Left lobe of liver (tissue), 2 donors: ENCODE results near the gene MOK. TPM values are rescaled to one million over a fixed set of nuclear protein-coding genes. Genes with fewer than 3 reads are reported as not detected.
A peak's percentile ranks its signal among the peaks of the same experiment; 100 is the strongest.

Source experiments
- ATAC-seq: fragments of 200-7000 bp; cut with Tn5 transposase; one replicate; pipeline ENCODE4 v1.9.1; 2020; ENCODE audit warnings: mild to moderate bottlenecking, moderate library complexity
- DNase-seq: peaks from one replicate; pipeline ENCODE4 v3.0.0-alpha.2; 2020; ENCODE audit warnings: low spot score
- total RNA-seq: library from RNA; stranded (reverse); gene quantifications from one replicate; pipeline ENCODE4 v1.2.1, GENCODE V29; 2021
- donor health status: DM: no; HTN: no; CAD: no; lungs with moderate emphysema.
- donor health status: DM: no; HTN: yes; CAD: no.

MOK gene
- total RNA-seq, 1 donor from 2014 or later, result 3.2 TPM

GRCh38 chr14:102210421-102211042 lies 94.4 kb downstream of the MOK start:
- ATAC-seq, result no peak
- DNase-seq, result no peak

DNA sequence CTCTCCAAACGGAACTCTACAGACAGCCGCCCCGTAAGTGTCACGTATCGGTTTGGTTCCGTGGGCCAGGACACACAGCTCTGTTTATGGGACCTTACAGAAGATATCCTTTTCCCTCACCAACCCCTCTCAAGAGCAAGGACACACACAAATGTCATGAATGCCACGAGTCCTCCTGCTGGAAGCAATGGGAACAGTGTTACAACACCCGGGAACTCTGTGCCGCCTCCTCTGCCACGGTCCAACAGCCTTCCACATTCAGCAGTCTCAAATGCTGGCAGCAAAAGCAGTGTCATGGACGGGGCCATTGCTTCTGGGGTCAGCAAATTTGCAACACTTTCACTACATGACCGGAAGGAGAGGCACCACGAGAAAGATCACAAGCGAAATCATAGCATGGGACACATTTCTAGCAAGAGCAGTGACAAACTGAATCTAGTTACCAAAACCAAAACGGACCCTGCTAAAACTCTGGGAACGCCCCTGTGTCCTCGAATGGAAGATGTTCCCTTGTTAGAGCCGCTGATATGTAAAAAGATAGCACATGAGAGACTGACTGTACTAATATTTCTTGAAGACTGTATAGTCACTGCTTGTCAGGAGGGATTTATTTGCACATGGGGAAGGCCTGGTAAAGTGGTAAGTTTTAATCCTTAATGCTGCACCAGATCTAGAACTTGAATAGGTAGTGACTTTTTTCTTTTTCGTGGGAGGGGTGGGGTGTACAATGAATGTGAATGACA lies 95.6 kb downstream of the MOK start:
- peak; percentile 79 for DNase-seq
- ATAC-seq, result peak; percentile 94

GRCh38 chr14:102208741-102209140 lies 96.2 kb downstream of the MOK start:
- no peak for DNase-seq
- ATAC-seq, result no peak

GRCh38 chr14:102207831-102208365 lies 97.1 kb downstream of the MOK start:
- ATAC-seq (no peak), DNase-seq (no peak)

- DNase-seq (no peak), ATAC-seq (no peak)
Measured at GRCh38 chr14:102206918-102207317, 98.0 kb downstream of the MOK start.

DNA sequence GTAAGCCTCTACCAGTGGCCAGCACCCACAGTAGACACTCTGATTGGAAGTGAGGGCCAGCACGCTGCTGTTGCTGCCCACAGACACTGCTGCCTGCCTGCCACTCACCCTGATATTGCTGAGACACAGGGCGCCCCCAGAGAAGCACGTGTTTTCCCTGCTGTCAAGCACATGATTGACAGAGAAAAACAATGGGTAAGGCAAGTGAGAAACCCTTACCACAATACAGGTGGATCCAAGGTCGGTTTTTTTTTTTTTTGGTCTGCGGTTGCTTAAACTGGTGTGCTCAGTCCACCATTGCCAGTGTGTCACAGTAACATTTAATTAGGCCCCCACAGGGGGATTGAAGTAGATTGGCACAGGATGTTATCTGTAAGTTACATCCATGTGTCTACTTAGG lies 99.4 kb downstream of the MOK start:
- DNase-seq (no peak), ATAC-seq (no peak)

DNA sequence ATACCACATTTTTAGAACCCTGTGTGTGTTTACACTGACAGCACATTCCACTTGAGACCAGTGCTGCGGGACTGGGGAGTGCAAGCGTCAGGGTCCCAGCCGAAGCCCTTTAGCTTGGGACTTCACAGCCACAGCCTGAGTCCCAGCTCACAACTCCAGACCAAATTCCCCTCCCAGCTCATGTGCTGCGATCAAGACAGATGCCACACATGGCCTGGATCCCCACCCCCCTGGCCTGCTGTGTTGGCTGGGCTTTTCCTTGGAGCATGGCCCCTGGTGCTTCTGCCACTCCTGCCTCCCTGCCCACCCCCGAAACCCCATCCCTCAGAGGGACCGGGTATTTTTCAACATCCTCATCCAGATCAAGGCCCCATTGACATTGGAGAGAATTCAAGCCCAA lies 101.6 kb downstream of the MOK start:
- ATAC-seq, result no peak
- no peak for DNase-seq

DNA sequence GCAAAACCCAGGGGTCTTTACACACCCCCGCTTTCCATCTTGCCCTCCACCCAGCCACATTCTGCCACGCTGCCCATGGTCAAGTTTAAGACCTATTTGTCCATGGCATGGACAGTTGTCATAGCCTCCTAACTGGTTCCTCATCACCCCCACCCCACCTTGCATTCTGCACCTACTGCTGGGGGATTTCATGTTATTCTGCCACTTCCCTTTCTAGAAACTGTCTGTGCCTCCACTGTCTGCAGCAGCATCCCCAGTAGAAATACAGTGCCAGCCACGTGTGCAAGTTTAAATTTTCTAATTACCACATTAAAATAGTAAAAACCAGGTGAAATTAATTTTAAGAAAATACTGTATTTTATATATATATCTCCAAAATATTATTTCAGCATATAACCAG lies 102.0 kb downstream of the MOK start:
- ATAC-seq (no peak), DNase-seq (no peak)

- DNase-seq (no peak), ATAC-seq (peak; percentile 11)
Measured at GRCh38 chr14:102201776-102202175, 103.2 kb downstream of the MOK start.

- ATAC-seq (no peak), DNase-seq (no peak)
Measured at GRCh38 chr14:102201353-102201738, 103.6 kb downstream of the MOK start.

GRCh38 chr14:102200690-102201352 lies 104.1 kb downstream of the MOK start:
- no peak for DNase-seq
- ATAC-seq, result no peak

DNA sequence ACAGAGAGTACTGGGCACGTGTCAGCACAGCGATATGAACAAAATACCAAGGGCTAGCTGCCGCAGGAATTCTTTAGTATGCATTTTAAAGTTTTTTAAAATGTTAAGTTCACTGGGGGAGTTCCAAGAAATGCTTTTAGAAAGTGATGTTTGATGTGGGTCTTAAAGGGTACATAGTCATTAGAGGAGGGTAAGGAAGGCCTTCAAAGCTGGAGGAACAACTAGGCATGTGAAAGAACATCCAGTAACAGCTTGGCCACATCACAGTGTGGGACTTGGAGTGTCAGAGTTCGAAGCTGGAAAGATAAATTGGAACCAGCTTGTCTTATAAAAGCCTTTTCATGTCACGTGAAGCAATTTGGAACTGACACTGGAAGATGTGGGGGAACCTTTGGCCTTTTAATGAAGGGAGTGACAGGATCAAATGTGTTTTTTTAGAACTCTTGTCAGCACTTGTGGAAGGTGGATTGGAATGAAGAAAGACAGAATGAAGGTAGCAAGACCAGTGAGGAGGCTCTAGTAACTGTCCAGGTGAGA lies 107.6 kb downstream of the MOK start:
- no peak for DNase-seq
- ATAC-seq, result no peak

GRCh38 chr14:102196902-102197230 lies 108.1 kb downstream of the MOK start:
- DNase-seq (no peak), ATAC-seq (no peak)

- ATAC-seq (no peak), DNase-seq (no peak)
Measured at GRCh38 chr14:102196039-102196901, 108.7 kb downstream of the MOK start.

GRCh38 chr14:102195446-102195845 lies 109.5 kb downstream of the MOK start:
- no peak for DNase-seq
- no peak for ATAC-seq

- ATAC-seq (no peak), DNase-seq (no peak)
Measured at GRCh38 chr14:102194856-102195255, 110.1 kb downstream of the MOK start.

DNA sequence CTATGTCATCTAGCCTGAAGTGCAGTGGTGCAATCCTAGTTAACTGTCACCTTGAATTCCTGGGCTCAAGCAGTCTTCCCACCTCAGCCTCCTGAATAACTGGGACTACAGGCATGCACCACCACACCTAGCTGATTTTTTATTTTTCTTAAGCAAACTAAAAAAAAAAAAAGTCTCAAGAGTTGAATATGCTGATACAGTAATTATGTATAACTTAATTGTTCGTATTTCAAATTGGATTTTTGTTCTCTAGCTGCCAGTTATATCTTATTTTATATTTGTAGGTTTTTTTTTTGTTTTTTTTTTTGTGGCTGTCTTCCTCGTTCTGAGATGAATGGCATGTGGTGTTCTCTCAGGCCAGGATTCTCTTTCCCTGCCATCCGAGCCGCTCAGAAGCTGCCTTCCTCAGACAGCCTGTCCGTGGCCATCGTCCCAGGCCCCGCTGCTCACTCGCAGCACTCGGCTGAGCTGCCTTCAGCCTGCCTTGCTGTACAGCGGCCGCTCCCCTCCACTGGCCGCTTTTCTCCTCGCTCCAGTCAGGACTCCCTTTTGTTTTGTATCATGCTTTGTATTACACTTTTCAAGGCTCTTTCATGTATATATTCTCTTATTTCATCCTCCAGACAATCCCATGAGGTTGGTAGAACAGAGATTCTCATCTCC lies 112.0 kb downstream of the MOK start:
- no peak for DNase-seq
- no peak for ATAC-seq

DNA sequence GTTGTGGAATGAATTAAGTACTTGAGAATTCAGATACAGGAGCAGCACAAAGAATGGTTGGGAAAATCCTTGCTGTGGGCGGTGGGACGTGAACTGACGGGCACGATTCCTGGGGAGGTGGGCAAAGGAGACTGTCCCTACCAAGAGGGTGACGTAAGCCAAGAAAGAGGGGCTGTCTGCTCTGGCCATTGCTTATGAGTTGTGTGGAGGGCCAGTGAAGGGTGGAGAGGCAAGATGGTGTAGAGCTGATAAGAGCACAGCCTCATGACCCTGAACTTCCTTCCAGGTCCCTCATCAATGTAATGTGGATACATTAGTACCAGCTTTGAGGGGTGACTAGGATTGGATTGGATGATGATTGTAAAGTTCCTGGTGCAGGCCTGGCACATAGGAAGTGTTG lies 115.1 kb downstream of the MOK start:
- DNase-seq (no peak), ATAC-seq (no peak)

GRCh38 chr14:102188187-102188586 lies 116.8 kb downstream of the MOK start:
- DNase-seq (no peak), ATAC-seq (no peak)

GRCh38 chr14:102187568-102188001 lies 117.4 kb downstream of the MOK start:
- no peak for ATAC-seq
- DNase-seq, result no peak
